Psoas muscle (tissue), 8 donors: ENCODE results near the gene SCAMP4. TPM values are rescaled to one million over a fixed set of nuclear protein-coding genes. Genes with fewer than 3 reads are reported as not detected.
"Not testable (repeated sequence)": the region's sequence is repeated elsewhere in the genome, so short reads cannot be mapped to it uniquely, and the experiment has no call there.

Experiments used
- ATAC-seq, 4 donors: fragments of 200-7000 bp; cut with Tn5 transposase; one replicate each; pipeline ENCODE4 v1.9.1; 2020; ENCODE audit warnings: moderate library complexity in 3 of 4, mild to moderate bottlenecking in 2 of 4
- DNase-seq, 2 donors: peaks; one replicate each; pipeline ENCODE4 v3.0.0-alpha.2; 2020
- H3K27ac ChIP-seq: fragments of 200-600 bp; one replicate; pipeline ENCODE4 v1.8.0; 2022
- H3K27me3 ChIP-seq, 3 donors: fragments of 200-600 bp in 1 of 3; one replicate each; pipeline versions ENCODE4 v1.6.1 to v1.8.0; 2013 to 2022; ENCODE audit warnings: low read length in 2 of 3, mild to moderate bottlenecking in 2 of 3, moderate library complexity in 1 of 3; ENCODE audit not compliant: insufficient read depth in 3 of 3
- H3K36me3 ChIP-seq, 2 donors: fragments of 200-600 bp in 1 of 2; one replicate each; pipeline versions ENCODE4 v1.6.1 to v1.8.0; 2013 to 2022; ENCODE audit warnings: low read depth in 1 of 2, mild to moderate bottlenecking in 1 of 2, moderate library complexity in 1 of 2; ENCODE audit not compliant: insufficient read depth in 1 of 2
- H3K4me1 ChIP-seq: fragments of 200-600 bp; one replicate; pipeline ENCODE4 v1.8.0; 2022
- H3K4me3 ChIP-seq: fragments of 200-600 bp; one replicate; pipeline ENCODE4 v1.8.0; 2022; ENCODE audit warnings: mild to moderate bottlenecking
- H3K9me3 ChIP-seq: fragments of 200-600 bp; one replicate; pipeline ENCODE4 v1.8.0; 2022
- CTCF ChIP-seq: fragments of 200-600 bp; IDR thresholded peaks from one replicate; pipeline ENCODE4 v1.8.0; 2022; ENCODE audit warnings: antibody characterized with exemption
- WGBS, 3 donors: extraction: QIAGEN DNeasy Blood & Tissue Kit; methylation state at CpG; one replicate each; pipeline versions ENCODE4 v1.1.6 to v1.1.7; 2013; 5-methylcytosine and 5-hydroxymethylcytosine counted together
- intact Hi-C, 2 donors: fragments of 100-400 bp; cut with DNase I; formaldehyde crosslinking; loops; one replicate each; pipeline versions ENCODE4 v1.11.0 to v1.14.2; 2022
- polyA plus RNA-seq, 3 donors: library from polyadenylated mRNA; stranded (reverse); fragments of 200-250 nt; gene quantifications; one replicate each; pipeline ENCODE4 v1.2.3, GENCODE V29; 2013
- total RNA-seq, 4 donors: library from RNA; stranded (reverse); fragmentation: NEBNext Ultra II Directional in 2 of 4; extraction: Animal tissue kit (Norgen Biotek cat#: 25700) in 2 of 4; gene quantifications; one replicate each; pipeline versions ENCODE4 v1.2.1 to v1.2.4, GENCODE V29; 2021 to 2023
- donor health status: healthy with polysubstance abuse.
- donor health status: DM: no; HTN: no; CAD: no; lungs with moderate emphysema.
- donor health status: Bipolar disorder and iron deficiency.
- donor health status: healthy.
- donor health status: DM: yes; HTN: yes; CAD: no.
- donor health status: DM: no; HTN: no; CAD: no.
- donor health status: DM: no; HTN: no; CAD: no.
- donor health status: DM: yes; HTN: yes; CAD: no.

The SCAMP4 gene
- total and polyA plus RNA-seq, 7 donors: 9.5 to 17.5 (median 15.5) TPM

DNA sequence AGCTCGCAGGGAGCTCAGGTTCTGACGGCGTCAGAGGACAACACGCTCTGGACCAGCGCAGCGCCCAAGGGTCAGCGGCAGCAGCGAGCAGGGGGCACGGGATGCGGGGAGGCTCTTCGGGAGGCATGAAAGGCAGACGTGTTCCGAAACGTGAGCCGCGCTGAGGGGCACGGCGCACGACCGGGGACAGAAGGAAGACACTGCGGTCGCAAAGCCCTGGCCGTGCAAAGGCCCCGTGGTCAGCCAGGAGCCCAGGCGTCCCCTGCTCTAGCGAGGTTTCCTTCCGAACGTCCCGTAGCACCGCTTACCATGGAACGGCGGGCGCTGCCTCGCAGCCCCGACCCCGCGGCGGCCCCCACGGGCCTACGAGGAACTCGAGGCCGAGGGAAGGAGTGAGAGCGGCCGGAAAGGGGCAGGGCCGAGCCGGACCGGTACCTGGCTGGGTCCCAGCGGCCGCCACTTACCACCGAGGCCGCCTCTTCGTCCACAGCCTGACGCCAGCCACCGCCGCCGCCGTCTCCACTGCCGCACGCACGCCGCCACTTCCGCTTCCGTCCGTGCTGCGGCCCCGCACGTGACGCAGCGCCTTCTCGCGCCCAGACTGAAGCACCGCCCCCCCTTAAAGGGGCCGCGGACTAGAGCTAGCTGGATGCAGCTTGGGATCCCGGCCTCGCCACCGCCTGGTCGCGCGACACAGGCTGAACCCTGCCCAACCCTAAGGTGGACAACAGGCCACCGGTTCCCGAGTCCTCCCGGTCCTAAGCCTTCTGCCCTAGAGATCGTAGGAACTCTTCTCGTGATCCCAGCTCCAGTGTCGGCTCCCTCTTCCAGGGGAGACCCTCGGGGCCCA, 29.3 kb upstream of the SCAMP4 start:
- Histone ChIP-seq H3K27ac (peak overlapping the region; percentile 100), H3K4me3 (peak overlapping the region; percentile 97), H3K36me3 (peaks cover 0 to 12% of the 10 kb centered on the region in 2 donors), H3K27me3 (no peaks in the 10 kb centered on the region), H3K9me3 (no peaks in the 10 kb centered on the region), H3K4me1 (peaks cover 36% of the 10 kb centered on the region)
- peak; percentile 93 to 96 for DNase-seq
- intact Hi-C loops: no loop called here
- 0 to 1% (median 0%) methylated on average over 64 to 87 of the region's 87 CpGs for WGBS, 3 donors
- ATAC-seq: peak; percentile 96 to 98 (median 97)
- peak; percentile 4 for TF ChIP-seq CTCF

DNA sequence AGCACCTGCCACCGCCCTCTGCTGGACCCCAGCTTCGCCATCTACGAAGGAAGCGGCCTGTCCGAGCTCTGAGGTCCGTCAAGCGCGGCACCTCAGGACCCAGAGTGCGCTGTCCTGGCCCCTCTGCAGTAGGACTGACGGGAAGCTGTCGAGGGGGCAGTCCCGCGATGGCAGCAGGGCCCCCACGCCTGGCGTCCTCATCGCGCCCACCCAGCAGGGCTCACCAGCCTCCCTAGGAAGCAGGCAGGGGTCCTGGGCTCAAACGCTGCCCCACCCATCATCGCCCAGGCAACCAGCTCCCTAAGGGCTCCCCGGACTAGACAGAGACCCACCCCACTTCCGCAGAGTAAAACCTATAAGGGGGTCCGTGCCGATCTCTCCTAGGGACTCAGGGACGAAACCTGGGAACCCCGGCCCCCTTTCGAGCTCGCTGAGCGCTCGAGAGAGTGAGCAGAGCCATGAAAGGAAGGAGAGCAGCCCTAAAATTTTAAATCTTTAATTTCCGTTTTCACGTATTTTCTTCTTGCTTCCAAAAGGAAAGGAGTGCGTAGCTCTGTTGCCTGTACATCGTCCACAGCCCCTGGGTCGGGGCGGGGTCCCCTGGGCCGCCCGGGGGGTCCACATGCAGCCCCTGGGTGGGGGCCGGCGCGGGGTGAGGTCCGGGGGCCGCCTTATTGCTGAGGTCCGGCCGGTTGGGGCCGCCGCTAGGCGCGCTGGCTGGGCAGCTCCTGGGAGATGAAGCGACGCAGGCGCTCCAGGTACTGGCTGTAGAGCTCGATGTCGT, 28.5 kb upstream of the SCAMP4 start:
- peak overlapping the region; percentile 100 for H3K27ac ChIP-seq
- H3K4me1 ChIP-seq: peaks cover 36% of the 10 kb centered on the region
- H3K36me3 ChIP-seq, DNase-seq, H3K9me3 ChIP-seq, H3K27me3 ChIP-seq, intact Hi-C loops: not testable (repeated sequence)
- ATAC-seq: peak in 1 of 4 donors; percentile 14
- WGBS, 3 donors: 32 to 44% (median 40%) methylated on average over 42 to 48 of the region's 53 CpGs
- H3K4me3 ChIP-seq: peak overlapping the region; percentile 97

GRCh38 chr19:1877280-1877660, 27.9 kb upstream of the SCAMP4 start:
- H3K36me3 ChIP-seq, ATAC-seq, H3K27me3 ChIP-seq, intact Hi-C loops, DNase-seq, H3K27ac ChIP-seq, H3K9me3 ChIP-seq, H3K4me3 ChIP-seq: not testable (repeated sequence)
- 68 to 78% (median 77%) methylated on average over 30 to 37 of the region's 47 CpGs for WGBS, 3 donors
- peaks cover 38% of the 10 kb centered on the region for H3K4me1 ChIP-seq

DNA sequence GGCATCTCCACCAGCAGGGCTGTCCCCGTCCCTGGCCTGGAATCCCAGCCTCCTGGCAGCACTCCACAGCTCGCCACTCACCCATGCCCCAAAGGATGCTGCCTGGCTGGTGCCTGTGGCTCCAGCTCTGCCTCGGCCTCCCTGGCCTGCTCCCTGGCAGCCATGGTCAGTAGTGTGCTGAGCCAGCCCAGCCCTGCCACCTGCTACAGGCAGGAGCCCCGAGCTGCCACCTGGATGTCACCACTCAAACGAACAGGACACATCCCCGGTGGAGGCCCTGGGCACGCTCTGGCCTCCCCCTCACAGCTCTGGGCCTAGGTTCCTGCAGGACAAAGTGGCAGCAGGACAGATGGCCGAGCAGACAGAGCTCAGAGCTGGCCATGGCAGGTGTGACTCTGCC, 26.6 kb upstream of the SCAMP4 start:
- H3K4me3 ChIP-seq, H3K27me3 ChIP-seq, ATAC-seq, H3K36me3 ChIP-seq, H3K9me3 ChIP-seq, H3K27ac ChIP-seq, intact Hi-C loops, DNase-seq: not testable (repeated sequence)
- 38 to 50% (median 43%) methylated on average over 6 to 8 of the region's 8 CpGs for WGBS, 3 donors
- peaks cover 37% of the 10 kb centered on the region for H3K4me1 ChIP-seq

DNA sequence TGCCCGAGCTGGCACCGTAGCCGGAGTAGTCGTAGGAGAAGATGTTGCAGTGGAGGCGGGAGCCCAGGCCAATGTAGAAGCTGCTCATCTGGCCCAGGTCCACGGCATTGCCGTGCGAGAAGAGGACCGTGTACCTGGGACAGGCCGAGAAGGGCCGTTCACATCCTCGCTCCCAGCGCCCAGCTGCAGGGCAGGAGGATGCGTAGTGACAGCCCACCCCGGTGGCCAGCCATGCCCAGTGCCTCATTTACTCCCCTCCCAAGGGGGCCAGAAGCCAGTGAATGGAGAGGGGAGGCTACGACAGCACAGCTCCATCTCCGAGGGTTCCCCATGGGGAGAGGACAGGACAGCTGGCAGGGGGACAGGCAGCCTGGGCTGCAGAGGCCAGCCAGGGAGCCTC, 25.2 kb upstream of the SCAMP4 start:
- H3K36me3 ChIP-seq, H3K4me3 ChIP-seq, H3K9me3 ChIP-seq, H3K27ac ChIP-seq, H3K27me3 ChIP-seq, DNase-seq, intact Hi-C loops, ATAC-seq: not testable (repeated sequence)
- H3K4me1 ChIP-seq: peaks cover 35% of the 10 kb centered on the region
- WGBS, 3 donors: 83 to 84% (median 83%) methylated on average over 13 to 17 of the region's 17 CpGs

GRCh38 chr19:1880611-1881392, 24.4 kb upstream of the SCAMP4 start:
- intact Hi-C loops: no loop called here
- Histone ChIP-seq H3K4me1 (peaks cover 34% of the 10 kb centered on the region), H3K27me3 (no peaks in the 10 kb centered on the region), H3K4me3 (peak overlapping the region; percentile 97), H3K9me3 (no peaks in the 10 kb centered on the region), H3K27ac (peak overlapping the region; percentile 23), H3K36me3 (peaks cover 0 to 2% of the 10 kb centered on the region in 2 donors)
- DNase-seq (no peak), ATAC-seq (no peak)
- WGBS, 3 donors: 75 to 86% (median 79%) methylated on average over 25 to 32 of the region's 35 CpGs
- no peak for TF ChIP-seq CTCF

DNA sequence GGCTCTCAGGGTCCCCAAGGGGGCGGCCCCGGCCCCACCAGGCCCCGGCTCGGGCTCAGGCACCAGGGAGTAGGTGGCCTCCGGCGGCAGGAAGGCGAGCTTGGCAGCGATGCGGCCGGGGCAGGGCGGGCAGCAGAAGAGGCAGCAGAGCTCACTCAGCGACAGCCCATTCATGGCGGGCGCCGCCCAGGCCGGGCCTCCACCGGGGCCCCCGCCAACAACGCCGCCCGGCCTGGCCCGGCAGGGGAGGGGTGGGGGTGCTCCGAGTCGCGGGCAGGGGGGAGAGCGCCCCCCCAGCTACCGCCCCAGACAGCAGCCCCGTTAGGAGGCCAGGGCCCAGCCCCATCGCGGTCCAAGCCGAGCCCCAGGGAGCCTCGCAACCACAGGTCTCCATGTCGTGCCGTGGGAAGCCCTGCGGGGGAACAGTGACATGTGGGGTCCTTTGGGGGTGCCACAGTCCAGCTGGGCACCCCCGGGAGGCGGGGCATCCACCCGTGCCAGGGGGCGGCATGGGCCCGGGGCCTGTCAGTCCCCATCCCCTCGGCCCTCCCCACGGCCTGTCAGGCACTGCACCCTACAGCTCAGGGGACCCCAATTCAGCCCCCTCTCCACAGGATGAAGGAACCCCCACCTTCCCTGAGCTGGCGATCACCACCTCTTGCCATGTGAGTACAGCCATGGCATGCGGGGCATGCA, 23.7 kb upstream of the SCAMP4 start:
- DNase-seq, intact Hi-C loops, H3K27me3 ChIP-seq, H3K9me3 ChIP-seq, ATAC-seq, H3K36me3 ChIP-seq: not testable (repeated sequence)
- H3K4me1 ChIP-seq: peaks cover 30% of the 10 kb centered on the region
- WGBS, 3 donors: 57 to 68% (median 62%) methylated on average over 12 to 40 of the region's 44 CpGs
- peak overlapping the region; percentile 84 for H3K27ac ChIP-seq
- peak overlapping the region; percentile 97 for H3K4me3 ChIP-seq
